Cardiac fibroblast (primary cell): ENCODE results near the gene CHST10.

Experiments used
- DNase-seq, 2 donors: peaks; one replicate each; pipeline versions ENCODE4 v3.0.0 to v3.0.0-alpha.2; 2010; ENCODE audit warnings: low read depth in 2 of 2
- H3K4me3 ChIP-seq, 2 donors: replicated peaks in 1 of 2; 1 replicate in 1 of 2; 2 replicates in 1 of 2; pipeline ENCODE4 v1.5.1; 2011; ENCODE audit warnings: low read depth in 2 of 2, low read length in 2 of 2, mild to moderate bottlenecking in 2 of 2, moderate library complexity in 1 of 2
- TF ChIP-seq, protein P1 (sequence below): IDR thresholded peaks from one replicate; pipeline ENCODE4 v1.5.1; 2011; ENCODE audit warnings: low read depth, mild to moderate bottlenecking, low read length, inconsistent platforms

Gene CHST10

DNA sequence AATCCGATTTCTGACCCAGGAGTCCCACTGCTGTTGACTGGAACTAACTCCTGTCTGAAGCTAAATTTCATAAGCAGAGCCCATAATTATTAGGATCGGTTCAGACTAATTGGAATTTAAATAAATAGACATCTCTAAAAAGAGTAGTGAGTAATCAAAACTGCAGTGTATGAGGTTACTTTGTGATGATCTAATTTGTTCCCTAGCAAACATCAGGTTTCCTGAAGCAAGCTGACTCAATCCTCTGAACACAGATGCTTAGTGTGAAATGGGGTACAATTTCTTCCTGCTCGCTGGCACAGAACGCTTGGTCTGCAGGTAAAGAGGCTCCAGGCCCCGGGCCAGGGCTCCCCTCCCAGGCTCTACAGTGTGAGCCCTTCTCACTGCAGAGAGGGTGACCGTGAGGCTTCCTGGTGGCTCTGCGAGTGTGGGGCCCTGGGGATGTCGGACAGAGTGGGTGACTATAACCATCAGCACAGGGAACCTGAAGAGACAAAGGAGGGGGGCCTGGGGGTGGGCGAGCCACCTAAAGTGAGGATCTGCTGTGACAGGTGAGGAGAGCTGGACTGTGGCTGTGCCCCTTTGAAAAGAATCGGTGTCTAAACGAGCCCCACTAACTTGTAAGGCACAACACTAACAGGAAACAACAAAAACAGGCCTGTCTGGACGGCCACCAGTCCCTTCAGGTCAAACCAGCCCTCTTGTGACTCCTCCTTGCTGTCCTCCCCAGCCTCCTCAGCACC is 20.2 kb downstream of the CHST10 start:
- H3K4me3 ChIP-seq: no peak overlapping the region
- TF ChIP-seq, protein P1, sequence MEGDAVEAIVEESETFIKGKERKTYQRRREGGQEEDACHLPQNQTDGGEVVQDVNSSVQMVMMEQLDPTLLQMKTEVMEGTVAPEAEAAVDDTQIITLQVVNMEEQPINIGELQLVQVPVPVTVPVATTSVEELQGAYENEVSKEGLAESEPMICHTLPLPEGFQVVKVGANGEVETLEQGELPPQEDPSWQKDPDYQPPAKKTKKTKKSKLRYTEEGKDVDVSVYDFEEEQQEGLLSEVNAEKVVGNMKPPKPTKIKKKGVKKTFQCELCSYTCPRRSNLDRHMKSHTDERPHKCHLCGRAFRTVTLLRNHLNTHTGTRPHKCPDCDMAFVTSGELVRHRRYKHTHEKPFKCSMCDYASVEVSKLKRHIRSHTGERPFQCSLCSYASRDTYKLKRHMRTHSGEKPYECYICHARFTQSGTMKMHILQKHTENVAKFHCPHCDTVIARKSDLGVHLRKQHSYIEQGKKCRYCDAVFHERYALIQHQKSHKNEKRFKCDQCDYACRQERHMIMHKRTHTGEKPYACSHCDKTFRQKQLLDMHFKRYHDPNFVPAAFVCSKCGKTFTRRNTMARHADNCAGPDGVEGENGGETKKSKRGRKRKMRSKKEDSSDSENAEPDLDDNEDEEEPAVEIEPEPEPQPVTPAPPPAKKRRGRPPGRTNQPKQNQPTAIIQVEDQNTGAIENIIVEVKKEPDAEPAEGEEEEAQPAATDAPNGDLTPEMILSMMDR: no peak
- peak in 1 of 2 donors; percentile 18 for DNase-seq

DNA sequence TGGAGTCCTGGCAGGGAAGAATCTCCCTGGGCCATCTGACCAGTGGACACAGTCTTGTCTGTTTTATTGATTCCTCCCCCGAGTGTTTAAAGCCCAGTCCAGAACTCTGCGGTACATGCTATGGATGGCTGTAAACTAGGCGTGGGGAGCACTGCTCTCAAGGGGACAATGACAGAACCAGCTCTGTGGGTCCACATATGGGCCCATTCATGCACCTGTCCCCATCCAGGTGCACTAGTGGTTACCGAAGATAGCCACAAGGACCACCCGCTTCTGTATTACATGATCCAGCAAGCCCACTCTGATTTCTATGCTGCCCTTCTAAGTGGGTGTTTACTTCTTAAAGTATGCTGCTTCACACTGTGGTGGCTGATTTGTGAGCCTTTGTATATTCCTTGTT is 21.0 kb downstream of the CHST10 start:
- DNase-seq: no peak
- TF ChIP-seq, protein P1: no peak
- no peak overlapping the region for H3K4me3 ChIP-seq

DNA sequence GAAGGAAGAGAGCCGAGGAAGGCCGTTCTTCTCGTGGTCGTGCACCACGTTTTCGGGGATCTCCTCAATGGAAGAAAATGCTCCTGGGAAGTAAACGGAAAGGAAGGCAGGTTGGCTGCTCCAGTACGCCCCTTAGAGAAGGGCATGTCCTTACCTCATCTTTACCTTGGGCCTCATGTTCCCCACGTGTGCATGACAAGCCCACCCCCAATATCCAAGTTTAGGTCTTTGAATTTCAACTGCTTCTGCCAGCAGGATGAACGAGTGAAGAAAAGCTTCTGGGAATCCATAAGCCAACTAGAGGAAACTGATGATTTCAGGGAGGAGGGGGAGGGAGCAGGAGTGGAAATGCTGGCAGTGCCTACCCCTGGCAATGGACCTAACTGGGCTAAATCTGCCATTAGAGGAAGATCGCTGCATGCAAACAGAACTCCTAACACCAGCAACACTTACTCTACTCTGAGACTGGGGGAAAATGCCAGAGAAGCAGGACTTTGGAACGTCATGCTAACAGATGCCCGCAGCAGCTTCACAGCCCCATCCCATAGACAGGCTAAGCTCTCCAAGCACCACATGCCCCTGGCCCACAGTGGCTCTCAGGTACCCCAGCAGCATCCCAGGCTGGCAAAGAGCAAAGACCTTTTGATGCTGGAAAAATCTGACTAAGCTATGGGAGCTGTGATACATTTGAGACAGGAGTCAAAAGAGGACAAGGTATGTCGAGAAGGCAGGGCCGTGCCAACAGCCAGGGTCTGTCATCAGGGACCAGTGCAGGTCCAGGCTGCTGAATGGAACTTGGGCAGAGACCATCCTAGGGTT is 21.7 kb downstream of the CHST10 start:
- no peak for DNase-seq
- no peak overlapping the region for H3K4me3 ChIP-seq
- TF ChIP-seq, protein P1: no peak

DNA sequence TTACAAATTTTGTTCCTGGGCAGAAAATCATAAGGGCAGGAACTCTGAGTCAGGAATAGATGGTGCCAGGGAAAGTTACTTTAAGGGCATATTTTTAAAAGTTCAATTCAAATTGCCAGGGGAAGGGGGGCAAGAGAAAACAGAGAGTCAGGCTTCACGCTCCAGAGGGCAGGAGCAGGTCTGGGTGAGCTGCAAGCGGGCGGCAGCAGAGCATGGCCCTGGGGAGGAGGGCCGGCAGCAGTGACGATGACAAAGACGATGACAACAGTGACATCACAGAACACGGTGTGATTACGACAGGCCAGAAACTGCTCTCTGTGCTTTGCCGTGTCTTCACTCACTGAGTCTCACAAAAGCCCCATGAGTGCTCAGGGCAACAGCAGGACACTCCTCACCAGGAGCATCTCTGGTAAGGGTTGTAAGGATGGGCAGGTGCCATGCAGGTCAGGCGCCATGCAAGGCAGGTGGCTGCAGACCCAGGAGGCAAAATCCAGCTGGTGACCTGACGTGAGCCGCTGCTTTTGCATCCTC is 23.3 kb downstream of the CHST10 start:
- TF ChIP-seq, protein P1: no peak
- no peak for DNase-seq
- H3K4me3 ChIP-seq: no peak overlapping the region

DNA sequence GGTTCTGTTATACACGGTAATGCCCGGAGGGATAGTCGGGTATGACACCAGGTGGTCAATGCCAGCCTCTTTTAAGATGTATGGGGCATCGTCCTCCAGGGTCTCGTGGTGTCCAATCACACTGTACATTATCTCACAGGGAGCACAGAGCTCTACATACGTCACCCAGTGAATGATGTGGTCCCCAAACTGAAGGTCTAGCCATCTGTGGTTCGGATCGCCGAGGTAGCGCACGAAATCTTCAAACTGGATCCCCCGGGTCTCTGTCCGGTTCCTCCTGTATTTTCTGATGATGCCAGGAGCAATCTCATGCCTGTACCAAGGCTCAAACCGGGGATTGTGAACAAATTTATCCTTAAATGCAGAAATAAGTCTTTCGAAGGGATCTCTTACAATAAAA is 24.1 kb downstream of the CHST10 start:
- DNase-seq: no peak
- no peak overlapping the region for H3K4me3 ChIP-seq
- TF ChIP-seq, protein P1: no peak

DNA sequence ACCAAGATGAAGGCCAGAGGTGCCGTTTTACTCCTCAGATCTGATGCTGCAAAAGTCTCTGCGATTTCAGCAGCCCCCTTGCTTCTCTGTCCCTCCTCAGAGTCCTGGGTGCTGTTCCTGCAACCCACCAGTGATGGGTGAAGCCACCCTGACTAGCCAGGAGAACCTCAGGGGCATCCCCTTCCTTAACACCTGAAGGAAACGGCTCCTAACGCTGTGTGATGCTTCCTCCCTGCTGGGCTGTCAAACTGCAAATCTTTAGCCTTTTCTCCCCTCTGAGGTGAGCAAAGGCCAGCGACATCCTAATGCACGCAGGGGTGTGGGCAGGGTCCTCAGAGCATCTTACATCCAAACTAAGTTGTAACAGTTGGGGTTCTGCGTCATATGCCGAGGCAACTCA is 24.8 kb downstream of the CHST10 start:
- TF ChIP-seq, protein P1: no peak
- DNase-seq: no peak
- H3K4me3 ChIP-seq: no peak overlapping the region
